A549 treated with Mapracorat at 1 μM for 4 hours (cell line): ENCODE measurements around the gene MUC21. TPM values are rescaled to one million over a fixed set of nuclear protein-coding genes. Genes with fewer than 3 reads are reported as not detected.

Source experiments
- total RNA-seq: library from RNA; stranded (reverse); fragments of 200-300 nt; extraction: Qiagen RNA extraction; gene quantifications from 5 replicates; pipeline ENCODE4 v1.2.3, GENCODE V29; 2022

MUC21 gene
- total RNA-seq: not detected in 5 replicates

DNA sequence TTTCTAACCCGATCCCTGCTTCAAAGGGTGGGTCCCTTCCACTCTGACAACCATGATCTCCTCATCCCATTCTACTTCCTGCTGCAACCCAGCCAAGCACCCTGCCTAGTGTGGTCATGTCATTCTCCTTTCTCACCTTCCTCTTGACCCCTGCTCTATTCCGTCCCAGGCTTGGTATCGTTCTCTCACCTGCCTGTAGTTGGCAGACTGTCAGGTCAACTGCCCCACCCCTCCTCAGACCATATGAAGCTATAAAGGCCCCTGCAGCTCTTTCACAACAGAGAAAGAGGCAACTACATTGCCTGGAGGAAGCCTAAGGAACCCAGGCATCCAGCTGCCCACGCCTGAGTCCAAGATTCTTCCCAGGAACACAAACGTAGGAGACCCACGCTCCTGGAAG is at the start of gene MUC21:
MUC21 (plus strand) TSS at position 280 of the 400 bp plus-strand sequence. CDS start 241 bp downstream, outside the sequence.

DNA sequence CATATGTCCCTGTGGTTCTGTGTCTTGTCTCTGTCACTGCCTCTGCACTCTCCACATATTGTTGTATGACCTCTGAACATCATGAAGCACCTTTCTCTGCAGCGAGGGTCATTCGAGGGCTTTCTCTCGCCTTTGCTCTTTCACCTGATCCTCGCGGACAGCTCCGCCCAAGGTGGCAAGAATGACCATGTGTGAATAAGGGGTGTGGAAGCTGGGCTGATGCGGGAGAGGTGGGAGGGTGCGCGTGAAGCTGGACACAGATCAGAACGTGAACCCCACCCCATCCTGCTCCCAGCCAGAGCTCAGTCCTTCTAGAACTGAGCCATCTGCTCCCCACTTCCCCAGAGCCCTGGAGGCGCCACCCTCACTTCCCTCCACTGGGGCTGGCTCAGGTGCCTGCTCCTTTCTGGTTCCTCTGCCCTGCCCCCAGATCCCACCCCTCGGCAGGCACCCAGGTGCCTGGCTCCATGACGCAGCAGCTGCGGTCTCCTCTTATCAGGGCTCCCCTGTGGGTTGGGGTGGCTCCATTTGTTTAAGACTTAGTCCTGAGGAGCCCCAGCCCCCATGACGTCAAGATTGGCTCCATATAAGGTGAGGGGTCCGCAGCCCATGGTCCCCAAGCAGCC is 43.0 kb upstream of the MUC21 start, which contains the start of gene MUCL3:
MUCL3 (plus strand) TSS at position 613 of the 626 bp plus-strand sequence. CDS start 27 bp downstream, outside the sequence.

DNA sequence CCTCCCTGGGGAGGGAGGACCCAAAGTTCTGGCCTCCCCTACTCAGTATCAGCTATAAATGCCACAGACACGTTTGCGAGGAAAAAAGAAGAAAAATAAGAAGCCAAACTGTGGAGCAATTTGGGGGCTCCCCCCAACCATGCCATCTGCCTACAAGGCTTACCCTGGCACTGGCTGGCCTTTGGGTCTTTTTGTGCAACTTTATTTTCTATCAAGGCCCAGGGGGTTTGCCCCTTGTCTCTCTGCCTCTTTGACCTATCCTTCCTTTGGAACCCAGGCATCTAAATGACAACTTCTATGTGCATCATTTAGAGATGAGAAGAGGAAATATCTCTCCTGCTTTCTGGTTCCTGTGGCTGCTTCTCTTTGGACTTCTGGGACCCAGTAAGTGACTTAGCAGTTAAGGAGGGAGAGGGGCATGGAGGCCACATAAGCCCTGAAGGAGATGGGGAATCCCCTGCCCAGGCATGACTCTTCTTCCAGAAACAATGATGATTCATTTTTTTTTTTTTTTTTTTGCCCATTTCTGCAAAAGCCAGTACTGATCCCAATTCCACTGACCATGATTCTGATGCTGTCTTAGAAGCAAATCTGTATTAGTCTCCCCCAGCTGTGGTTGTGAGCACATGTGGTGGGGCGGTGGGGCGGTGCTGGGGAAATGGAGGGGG is 27.0 kb downstream of the MUC21 start, which contains the start of gene MUC22:
MUC22 (plus strand) TSS at position 82 of the 668 bp plus-strand sequence; CDS start at position 315, 233 bp downstream.

Other genes with a start within 250 kb of the MUC21 start
- gene FLOT1, start 241.0 kb upstream of the MUC21 start, total RNA-seq: 84.0 to 102 TPM (median 90.7 TPM) in 5 replicates
- 48.0 to 79.6 TPM (median 72.7 TPM) in 5 replicates for gene IER3, start 239.2 kb upstream of the MUC21 start, total RNA-seq
- gene DDR1, start 99.2 kb upstream of the MUC21 start, total RNA-seq: 51.1 to 64.4 TPM (median 58.1 TPM) in 5 replicates
- 18.1 to 21.8 TPM (median 20.4 TPM) in 5 replicates for gene GTF2H4, start 75.5 kb upstream of the MUC21 start, total RNA-seq
- gene VARS2, start 69.5 kb upstream of the MUC21 start, total RNA-seq: 11.3 to 16.0 TPM (median 14.6 TPM) in 5 replicates
- 0.27 TPM in 1 of 5 replicates, not detected in the others for gene SFTA2, start 51.5 kb upstream of the MUC21 start, total RNA-seq
- 0.08 to 0.20 TPM (median 0.12 TPM) in 5 replicates for gene MUCL3, start 42.7 kb upstream of the MUC21 start, total RNA-seq
- gene MUC22, start 26.8 kb downstream of the MUC21 start, total RNA-seq: 0.03 TPM in 1 of 5 replicates, not detected in the others
- gene C6orf15, start 128.9 kb downstream of the MUC21 start, total RNA-seq: not detected in 5 replicates
- gene PSORS1C1, start 131.1 kb downstream of the MUC21 start, total RNA-seq: 4.2 to 5.7 TPM (median 4.4 TPM) in 5 replicates
- gene CDSN, start 136.7 kb downstream of the MUC21 start, total RNA-seq: 0.05 TPM in 1 of 5 replicates, not detected in the others
- not detected in 5 replicates for gene PSORS1C2, start 155.3 kb downstream of the MUC21 start, total RNA-seq
- gene CCHCR1, start 174.1 kb downstream of the MUC21 start, total RNA-seq: 6.2 to 7.8 TPM (median 7.3 TPM) in 5 replicates
- gene TCF19, start 174.9 kb downstream of the MUC21 start, total RNA-seq: 13.4 to 15.6 TPM (median 14.8 TPM) in 5 replicates
- gene POU5F1, start 187.0 kb downstream of the MUC21 start, total RNA-seq: 7.2 to 14.5 TPM (median 10.3 TPM) in 5 replicates